Loucy (cell line): ENCODE results near the gene SHROOM2.
"Not testable (repeated sequence)": the region's sequence is repeated elsewhere in the genome, so short reads cannot be mapped to it uniquely, and the experiment has no call there.

ENCODE experiments used
- H2AFZ ChIP-seq: fragments of 200-600 bp; sonication (generic); 2 replicates; pipeline ENCODE4 v1.6.0; 2016; ENCODE audit warnings: antibody characterized with exemption, mild to moderate bottlenecking, low read length, moderate library complexity
- H3F3A ChIP-seq: fragments of 200-600 bp; 2 replicates; pipeline ENCODE4 v1.6.0; 2016; ENCODE audit warnings: antibody characterized with exemption, low read depth, mild to moderate bottlenecking
- H3K27me3 ChIP-seq: fragments of 200-600 bp; sonication (generic); 2 replicates; pipeline ENCODE4 v1.6.1; 2014; ENCODE audit warnings: low read length, mild to moderate bottlenecking; ENCODE audit not compliant: insufficient read depth, poor library complexity, severe bottlenecking
- H3K36me3 ChIP-seq: fragments of 200-600 bp; sonication (generic); 2 replicates; pipeline ENCODE4 v1.6.1; 2016; ENCODE audit warnings: low read length; ENCODE audit not compliant: insufficient read depth
- H3K4me1 ChIP-seq: fragments of 200-600 bp; sonication (generic); 2 replicates; pipeline ENCODE4 v1.5.1; 2014; ENCODE audit warnings: low read length, mild to moderate bottlenecking; ENCODE audit not compliant: insufficient read depth, poor library complexity, severe bottlenecking
- H3K4me2 ChIP-seq: fragments of 200-600 bp; sonication (generic); 2 replicates; pipeline ENCODE4 v1.6.0; 2014; ENCODE audit warnings: antibody characterized with exemption, low read length, low read depth, mild to moderate bottlenecking; ENCODE audit not compliant: poor library complexity, severe bottlenecking
- H3K4me3 ChIP-seq: fragments of 200-600 bp; sonication (generic); 2 replicates; pipeline ENCODE4 v1.5.1; 2014; ENCODE audit warnings: low read length, mild to moderate bottlenecking, mixed read lengths; ENCODE audit not compliant: poor library complexity, severe bottlenecking
- H3K79me2 ChIP-seq: fragments of 200-600 bp; sonication (generic); 2 replicates; pipeline ENCODE4 v1.6.1; 2014; ENCODE audit warnings: low read length; ENCODE audit not compliant: insufficient read depth
- H3K9ac ChIP-seq: fragments of 200-600 bp; sonication (generic); 2 replicates; pipeline ENCODE4 v1.6.0; 2014; ENCODE audit warnings: mild to moderate bottlenecking, low read depth, low read length, moderate library complexity; ENCODE audit not compliant: poor library complexity, severe bottlenecking
- H3K9me2 ChIP-seq: fragments of 200-600 bp; sonication (generic); replicated peaks from 2 replicates; pipeline ENCODE4 v1.6.1; 2016; ENCODE audit warnings: low read depth, low read length, mixed read lengths
- H3K9me3 ChIP-seq: fragments of 200-600 bp; sonication (generic); 2 replicates; pipeline ENCODE4 v1.6.1; 2014; ENCODE audit warnings: mild to moderate bottlenecking, antibody characterized with exemption, low read length, low read depth; ENCODE audit not compliant: insufficient read depth
- H4K20me1 ChIP-seq: fragments of 200-600 bp; sonication (generic); 2 replicates; pipeline ENCODE4 v1.6.0; 2014; ENCODE audit warnings: antibody characterized with exemption, low read length, mild to moderate bottlenecking; ENCODE audit not compliant: insufficient read depth, poor library complexity, severe bottlenecking
- CTCF ChIP-seq: fragments of 200-600 bp; sonication (generic); conservative IDR thresholded peaks from 2 replicates; pipeline ENCODE4 v1.5.1; 2014; ENCODE audit warnings: mild to moderate bottlenecking, antibody characterized with exemption, low read length
- EZH2phosphoT487 ChIP-seq: fragments of 200-600 bp; IDR thresholded peaks from 2 replicates; pipeline ENCODE4 v1.6.1; 2018; ENCODE audit warnings: antibody characterized with exemption, mild to moderate bottlenecking, moderate library complexity, borderline replicate concordance

The SHROOM2 gene

GRCh38 chrX:9855561-9856283 is 69.5 kb downstream of the SHROOM2 start:
- no peaks in the 10 kb centered on the region for H4K20me1 ChIP-seq
- no peak overlapping the region for H3K4me3 ChIP-seq
- no peak overlapping the region for H3K9ac ChIP-seq
- H3K79me2 ChIP-seq: no peaks in the 10 kb centered on the region
- no peaks in the 10 kb centered on the region for H3K36me3 ChIP-seq
- no peaks in the 10 kb centered on the region for H3F3A ChIP-seq
- H3K27me3 ChIP-seq: no peaks in the 10 kb centered on the region
- H3K9me2 ChIP-seq: no peaks in the 10 kb centered on the region
- no peak for TF ChIP-seq CTCF
- TF ChIP-seq EZH2phosphoT487: no peak
- no peaks in the 10 kb centered on the region for H3K9me3 ChIP-seq
- H3K4me1 ChIP-seq: peaks cover 7% of the 10 kb centered on the region
- no peak overlapping the region for H3K4me2 ChIP-seq
- no peak overlapping the region for H2AFZ ChIP-seq

DNA sequence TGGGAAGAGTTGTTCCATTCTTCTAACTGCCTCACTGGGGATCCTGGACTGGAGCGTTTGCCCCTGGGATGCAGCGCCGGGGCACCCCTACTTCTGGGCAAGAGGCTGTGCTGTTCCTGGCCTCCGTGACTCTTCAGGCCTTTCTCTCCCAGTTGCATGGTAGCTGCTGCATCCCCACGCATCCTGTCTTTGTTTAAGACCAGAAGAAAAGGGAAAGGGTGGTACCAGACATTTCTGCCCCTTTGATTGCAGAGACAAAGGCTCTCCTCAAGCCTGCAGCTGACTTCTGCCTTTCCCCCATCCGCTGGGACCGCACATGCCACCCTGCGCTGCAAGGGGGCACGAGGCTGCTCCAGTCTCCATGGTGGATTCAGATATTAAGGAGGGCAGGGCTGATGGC is 70.4 kb downstream of the SHROOM2 start:
- no peak overlapping the region for H3K9ac ChIP-seq
- H3K79me2 ChIP-seq: no peaks in the 10 kb centered on the region
- no peaks in the 10 kb centered on the region for H3K27me3 ChIP-seq
- no peaks in the 10 kb centered on the region for H3K9me2 ChIP-seq
- no peak overlapping the region for H3K4me2 ChIP-seq
- no peak overlapping the region for H2AFZ ChIP-seq
- TF ChIP-seq EZH2phosphoT487 (no peak), CTCF (no peak)
- no peak overlapping the region for H3K4me3 ChIP-seq
- no peaks in the 10 kb centered on the region for H4K20me1 ChIP-seq
- H3K4me1 ChIP-seq: peaks cover 7% of the 10 kb centered on the region
- no peaks in the 10 kb centered on the region for H3F3A ChIP-seq
- H3K36me3 ChIP-seq: no peaks in the 10 kb centered on the region
- no peaks in the 10 kb centered on the region for H3K9me3 ChIP-seq

DNA sequence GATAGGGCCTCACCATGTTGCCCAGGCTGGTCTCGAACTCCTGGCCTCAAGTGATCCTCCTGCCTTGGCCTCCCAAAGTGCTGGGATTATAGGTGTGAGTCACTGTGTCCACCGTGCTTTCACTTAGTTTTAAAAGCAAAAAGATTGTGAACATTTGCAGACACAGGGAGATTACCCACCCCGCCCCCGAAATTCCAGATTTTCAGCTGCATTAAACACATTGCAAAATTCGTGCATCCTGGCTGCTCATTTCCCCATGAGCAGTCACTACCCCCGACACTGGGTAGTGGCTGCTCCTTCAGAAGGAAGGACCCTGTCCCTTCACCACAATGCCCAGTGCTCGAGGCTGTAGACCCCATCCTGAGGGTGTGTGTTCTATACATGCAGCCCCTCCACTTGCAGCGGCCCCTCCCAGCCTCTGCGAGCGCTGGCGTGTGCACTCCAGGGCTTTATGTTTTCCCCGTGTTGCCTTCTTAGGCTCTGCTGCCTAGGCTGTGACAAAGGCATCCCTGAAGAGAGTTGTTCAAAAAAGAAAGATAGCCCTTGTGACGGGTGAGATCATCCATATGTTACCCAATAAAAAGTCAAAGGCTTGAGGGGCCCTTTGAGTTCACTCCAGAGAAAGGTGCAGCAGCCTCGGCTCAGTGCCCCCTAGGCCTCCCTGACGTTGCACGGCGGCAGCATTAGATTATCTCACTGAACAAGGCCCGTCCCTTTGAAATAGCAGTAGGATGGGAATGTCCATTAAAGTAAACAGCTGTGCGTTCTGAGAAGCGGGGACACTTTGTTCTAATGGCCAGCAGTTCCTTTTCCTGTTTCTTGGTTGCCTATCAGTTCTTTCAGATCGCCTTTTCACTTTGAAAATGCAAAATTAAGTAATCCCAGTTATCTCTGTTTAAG is 71.6 kb downstream of the SHROOM2 start:
- no peak overlapping the region for H3K4me3 ChIP-seq
- no peaks in the 10 kb centered on the region for H3K9me2 ChIP-seq
- no peaks in the 10 kb centered on the region for H3K79me2 ChIP-seq
- H2AFZ ChIP-seq: no peak overlapping the region
- no peaks in the 10 kb centered on the region for H4K20me1 ChIP-seq
- no peaks in the 10 kb centered on the region for H3K27me3 ChIP-seq
- no peaks in the 10 kb centered on the region for H3F3A ChIP-seq
- no peaks in the 10 kb centered on the region for H3K36me3 ChIP-seq
- TF ChIP-seq CTCF (no peak), EZH2phosphoT487 (no peak)
- peaks cover 7% of the 10 kb centered on the region for H3K4me1 ChIP-seq
- H3K9me3 ChIP-seq: no peaks in the 10 kb centered on the region
- no peak overlapping the region for H3K4me2 ChIP-seq
- no peak overlapping the region for H3K9ac ChIP-seq

DNA sequence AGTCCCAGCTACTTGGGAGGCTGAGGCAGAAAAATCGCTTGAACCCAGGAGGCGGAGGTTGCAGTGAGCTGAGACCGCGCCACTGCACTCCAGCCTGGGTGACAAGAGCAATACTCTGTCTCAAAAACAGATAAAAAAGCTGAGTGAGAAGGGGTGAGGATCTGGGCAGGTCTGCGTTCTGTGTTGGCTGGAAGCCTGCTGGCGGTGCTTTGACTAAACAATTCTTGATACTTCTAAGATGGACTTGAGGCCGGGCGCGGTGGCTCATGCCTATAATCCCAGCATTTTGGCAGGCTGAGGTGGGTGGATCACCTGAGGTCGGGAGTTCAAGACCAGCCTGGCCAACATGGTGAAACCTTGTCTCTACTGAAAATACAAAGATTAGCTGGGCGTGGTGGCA is 72.5 kb downstream of the SHROOM2 start:
- H3K4me1 ChIP-seq, H3K9me2 ChIP-seq, H3K9ac ChIP-seq, H3K4me3 ChIP-seq, H3K79me2 ChIP-seq, H3K9me3 ChIP-seq, H3F3A ChIP-seq, H2AFZ ChIP-seq, H4K20me1 ChIP-seq, H3K4me2 ChIP-seq, H3K27me3 ChIP-seq, H3K36me3 ChIP-seq: not testable (repeated sequence)
